CD4-positive, alpha-beta T cell treated with Interleukin-10 for 1 hour (primary cell): ENCODE results near the gene SERTAD1.

Experiments used
- DNase-seq: peaks from one replicate; pipeline ENCODE4 v3.0.0-alpha.2; 2020

The SERTAD1 gene

DNA sequence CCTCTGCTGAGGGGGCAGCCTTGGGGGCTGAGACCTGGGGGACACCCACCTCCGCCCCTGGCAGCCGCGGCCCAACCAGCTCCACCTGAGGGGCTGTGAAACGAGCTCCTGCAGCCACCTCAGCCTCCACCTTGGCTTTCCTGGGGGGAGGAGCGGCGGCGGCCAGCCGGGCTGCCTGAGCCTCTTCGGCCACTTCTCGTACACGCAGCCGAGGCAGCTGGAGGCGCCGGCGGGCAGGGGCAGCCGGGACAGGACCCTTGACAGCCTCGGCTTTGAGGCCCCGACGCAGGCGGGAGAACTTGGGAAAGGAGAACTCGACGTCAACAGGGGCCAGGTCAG is 28.3 kb downstream of the SERTAD1 start:
- DNase-seq, result no peak

DNA sequence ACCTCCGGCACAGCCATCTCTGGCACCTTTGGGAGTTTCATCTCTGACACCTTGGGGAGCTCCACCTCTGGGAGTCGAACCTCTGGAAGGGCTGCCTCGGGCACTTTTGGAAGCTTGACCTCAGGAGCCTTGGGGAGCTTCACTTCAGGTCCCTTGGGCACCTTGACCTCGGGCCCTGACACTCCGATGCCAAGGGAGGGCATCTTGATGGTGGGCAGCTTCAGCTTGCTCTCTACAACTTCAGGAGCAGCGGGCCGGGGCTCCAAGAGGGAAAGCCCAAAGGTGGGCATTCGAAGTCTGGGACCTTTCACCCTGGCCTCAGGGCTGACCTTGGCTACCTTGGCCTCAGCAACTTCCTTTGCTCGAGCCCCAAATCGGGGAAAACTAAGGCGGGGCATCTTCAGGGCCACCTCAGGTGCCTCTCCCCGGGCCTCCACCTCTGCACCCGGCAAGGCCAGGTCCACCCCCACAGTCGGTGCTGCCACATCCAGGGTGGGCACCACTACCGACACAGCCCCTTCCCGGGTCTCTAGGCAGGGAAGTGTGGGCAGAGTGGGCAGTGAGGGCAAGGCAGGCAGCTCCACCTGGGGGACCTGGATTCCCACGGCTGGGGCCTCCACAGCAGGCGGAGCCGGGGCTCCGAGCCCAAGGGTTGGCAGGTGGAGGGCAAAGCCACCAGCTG is 28.8 kb downstream of the SERTAD1 start:
- no peak for DNase-seq

DNA sequence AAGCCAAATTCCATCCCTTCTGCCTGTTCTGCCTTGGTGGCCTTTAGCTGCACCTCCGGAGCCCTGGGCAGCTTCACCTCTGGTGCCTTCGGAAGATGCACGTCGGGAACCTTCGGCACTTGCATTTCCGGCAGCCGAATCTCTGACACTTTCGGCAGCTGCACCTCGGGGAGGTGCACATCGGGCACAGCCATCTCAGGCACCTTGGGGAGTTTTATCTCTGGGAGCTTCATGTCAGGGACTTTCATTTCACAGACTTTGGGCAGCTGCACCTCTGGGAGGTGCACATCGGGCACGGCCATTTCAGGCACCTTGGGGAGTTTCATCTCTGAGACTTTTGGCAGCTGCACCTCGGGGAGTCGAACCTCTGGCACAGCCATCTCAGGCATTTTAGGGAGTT is 29.8 kb downstream of the SERTAD1 start:
- no peak for DNase-seq

DNA sequence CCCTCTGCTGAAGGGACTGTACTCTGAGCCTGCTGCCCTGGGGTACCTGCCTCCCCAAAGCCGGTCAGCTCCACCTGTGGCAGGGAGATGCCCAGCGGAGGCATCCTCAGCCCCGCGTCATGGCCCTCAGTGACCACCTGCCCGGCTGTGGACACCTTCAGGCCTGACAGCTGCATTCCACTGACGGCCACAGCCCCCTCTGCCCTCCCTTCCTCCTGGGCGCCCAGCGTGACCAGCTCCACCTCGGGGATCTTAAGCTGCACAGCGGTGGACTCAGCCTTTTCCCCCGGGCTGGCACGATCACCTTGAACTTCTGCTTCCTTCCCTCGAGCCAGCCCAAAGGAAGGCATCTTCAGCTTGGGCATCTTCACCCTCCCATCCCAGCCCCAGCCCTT is 31.0 kb downstream of the SERTAD1 start:
- DNase-seq, result no peak

DNA sequence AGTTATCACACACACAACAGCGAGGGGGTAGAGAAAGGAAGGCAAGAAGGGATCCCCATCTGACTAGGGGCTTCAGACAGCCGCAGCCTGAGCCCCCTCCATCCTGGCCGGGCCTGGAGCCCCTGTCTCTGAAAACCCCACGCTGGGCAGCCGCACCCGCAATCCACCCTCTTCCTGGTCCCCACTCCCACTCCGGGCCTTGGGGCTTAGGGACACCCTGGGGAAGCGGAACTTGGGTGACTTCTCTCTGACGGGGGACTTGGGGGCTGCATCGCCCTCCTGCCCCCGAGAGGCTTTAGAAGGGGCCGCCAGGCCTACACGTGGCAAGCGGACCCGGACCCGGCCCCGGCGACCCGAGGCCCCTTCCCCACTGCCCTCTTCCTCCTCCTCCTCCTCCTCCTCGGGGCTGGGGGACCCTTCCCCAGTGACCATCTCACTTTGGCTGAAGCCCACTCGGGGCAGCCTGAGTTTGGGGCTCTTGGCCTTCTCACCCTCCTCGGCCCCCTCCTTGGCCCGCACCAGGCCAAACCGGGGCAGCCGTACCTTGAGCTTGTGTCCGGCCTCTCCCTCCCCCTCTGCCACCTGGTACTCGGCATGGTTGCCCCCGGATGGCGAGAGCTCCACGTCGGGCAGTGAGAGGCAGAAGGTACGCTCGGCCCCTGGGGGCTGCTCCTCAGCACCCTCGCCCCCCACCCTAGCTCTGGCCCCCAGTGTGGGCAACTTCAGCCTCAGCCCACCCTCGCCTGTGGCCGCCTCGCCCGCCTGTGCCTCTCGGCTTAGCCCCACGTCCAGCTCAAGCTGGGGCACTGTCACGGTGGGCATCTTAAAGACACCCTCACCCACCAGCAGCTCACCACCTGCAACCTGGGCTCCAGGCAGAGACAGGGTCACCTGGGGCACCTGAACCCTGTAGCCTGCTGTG is 31.6 kb downstream of the SERTAD1 start:
- no peak for DNase-seq

DNA sequence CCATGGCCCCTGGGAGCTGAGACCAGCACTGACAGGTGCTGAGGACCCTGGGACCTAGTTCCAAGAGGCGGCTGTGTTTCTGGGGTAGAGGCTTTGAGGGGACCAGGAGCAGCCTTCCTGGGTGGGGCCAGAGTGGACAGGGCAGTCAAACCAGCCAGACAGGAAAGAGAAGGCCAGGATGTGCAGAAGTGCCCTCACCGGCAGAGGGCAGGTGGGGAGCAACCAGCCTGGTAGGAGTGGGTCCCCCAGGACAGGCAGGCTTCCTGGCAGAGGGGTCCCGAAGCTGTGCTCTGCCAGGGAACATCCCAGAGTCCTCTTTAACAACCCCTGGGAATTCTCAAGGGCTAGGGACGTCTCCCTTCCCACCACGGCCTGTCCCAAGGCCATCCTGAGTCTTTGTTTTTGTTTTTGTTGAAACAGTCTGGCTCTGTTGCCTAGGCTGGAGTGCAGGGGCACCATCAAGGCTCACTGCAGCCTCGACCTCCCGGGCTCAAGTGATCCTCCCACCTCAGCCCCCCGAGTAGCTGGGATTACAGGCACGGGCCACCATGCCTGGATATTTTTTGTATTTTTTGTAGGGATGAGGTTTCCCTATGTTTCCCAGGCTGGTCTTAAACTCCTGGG is 32.8 kb downstream of the SERTAD1 start:
- DNase-seq, result no peak

DNA sequence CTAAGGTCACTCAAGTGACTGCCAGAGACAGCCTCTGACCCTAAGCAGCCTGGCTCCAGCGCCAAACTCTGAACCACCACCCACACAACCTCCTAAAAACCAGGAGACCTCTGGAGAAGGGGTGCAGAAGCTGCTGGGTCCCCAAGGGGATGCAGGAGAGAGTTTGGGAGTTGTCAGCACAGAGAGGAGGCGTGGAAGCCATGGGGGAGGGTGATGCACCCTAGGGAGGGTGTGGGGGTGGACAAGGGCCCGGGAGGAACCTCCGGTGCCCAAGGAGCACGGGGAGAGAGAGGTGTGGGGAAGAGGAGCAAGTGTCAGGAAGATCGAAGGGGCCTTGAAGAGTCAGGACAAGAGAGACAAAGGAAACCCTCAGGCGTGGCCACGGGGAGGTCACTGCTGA is 33.7 kb downstream of the SERTAD1 start:
- DNase-seq, result no peak

DNA sequence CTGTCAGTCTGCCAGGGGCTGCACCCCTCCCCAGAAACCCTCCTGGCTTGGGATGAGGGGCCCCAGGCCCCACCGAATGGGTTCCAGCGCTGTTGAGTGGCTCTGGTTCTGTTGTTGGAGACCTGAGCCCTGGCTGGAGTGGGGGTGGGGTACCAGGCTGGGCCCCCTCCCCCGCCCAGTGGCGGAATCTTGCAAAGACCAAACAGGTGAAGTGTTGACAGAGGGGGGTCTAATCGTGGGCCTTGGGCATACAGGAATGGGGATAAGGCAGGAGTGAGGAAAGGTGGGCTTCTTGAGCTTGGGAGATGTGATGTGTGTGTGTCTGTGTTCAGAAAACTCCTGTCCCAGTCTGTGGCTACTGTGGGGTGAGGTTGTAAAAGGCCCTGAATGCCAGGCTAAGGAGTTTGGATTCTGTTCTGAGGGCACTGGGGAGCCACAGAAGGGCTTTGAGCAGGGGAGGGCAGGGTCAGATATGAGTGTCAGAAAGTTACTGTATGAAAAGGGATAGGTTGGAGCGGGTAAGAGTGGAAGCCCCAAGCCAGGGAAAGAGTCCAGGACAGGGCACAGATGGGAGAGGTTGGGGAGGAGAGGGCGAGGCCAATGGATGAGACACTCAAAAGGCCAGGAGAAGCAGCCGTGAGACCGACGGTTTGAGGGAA is 35.6 kb downstream of the SERTAD1 start, which contains the start of gene HIPK4:
HIPK4 (minus strand) TSS at position 98 of the 659 bp plus-strand sequence. CDS start 279 bp downstream, outside the sequence.
- DNase-seq, result no peak

DNA sequence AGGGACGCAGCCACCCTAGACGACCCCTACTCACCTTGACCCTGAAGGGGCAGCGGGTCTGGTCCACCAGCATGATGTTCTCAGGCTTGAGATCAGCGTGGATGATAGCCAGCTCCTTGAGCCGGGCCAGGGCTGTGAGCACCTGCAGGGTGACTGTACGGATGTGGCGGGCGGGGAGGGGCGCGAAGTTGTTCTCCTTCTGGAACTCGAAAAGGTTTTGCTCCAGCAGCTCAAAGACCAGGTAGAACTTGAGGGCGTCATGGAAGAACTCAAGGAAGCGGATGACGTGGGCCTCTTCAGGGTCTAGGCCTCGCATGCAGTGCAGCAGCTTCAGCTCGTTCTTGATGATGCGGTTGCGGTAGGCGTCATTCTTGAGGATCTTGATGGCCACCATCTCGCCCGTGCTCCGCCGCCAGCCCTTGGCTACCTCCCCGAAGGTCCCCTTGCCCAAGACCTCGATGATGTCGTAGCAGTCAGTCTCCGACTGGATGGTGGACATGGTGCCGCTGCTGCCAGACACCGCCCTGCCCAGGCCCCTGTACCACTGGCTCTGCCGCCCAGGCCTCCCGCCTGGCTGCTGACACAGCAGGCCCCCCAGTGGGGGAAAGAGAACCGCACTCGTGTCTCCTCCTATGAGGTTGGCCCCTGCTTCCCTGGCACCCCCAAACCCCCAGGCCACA is 36.2 kb downstream of the SERTAD1 start:
- no peak for DNase-seq

DNA sequence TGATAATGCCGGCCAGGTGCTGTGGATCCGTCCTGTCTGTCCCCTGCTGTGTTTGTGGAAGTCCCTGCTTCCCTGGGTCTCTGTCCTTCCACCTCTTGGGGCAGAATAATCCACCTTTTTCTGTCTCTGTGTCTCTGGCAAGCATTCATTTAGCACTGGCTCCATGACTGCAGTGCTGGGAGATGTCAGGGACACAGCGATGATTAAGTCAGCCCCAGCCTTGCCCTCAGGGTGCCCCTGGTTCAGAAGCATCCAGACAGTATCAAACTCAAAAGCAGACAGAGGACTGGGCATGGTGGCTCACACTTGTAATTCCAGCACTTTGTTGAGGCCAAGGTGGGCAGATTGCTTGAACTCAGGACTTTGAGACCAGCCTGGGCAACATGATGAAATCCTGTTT is 37.3 kb downstream of the SERTAD1 start:
- DNase-seq, result no peak

DNA sequence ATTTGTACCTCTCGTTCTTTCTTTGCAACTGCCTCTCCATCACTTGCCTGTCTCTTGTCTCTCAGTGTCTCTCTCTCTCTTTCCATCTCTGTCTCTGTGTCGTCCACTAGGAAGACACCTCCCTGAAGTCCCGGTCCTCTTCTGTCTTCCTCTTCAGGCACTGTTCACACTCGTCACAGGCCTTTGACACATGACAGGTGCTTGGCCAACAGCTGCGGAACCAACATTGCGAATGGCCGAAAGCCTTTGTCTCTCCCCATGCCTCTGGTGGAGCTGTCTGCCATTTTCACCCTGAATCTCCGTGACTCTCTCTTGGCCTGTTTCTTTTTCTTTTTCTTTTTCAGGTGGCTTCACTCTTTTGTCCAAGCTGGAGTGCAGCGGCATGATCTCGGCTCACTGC is 38.6 kb downstream of the SERTAD1 start:
- no peak for DNase-seq

DNA sequence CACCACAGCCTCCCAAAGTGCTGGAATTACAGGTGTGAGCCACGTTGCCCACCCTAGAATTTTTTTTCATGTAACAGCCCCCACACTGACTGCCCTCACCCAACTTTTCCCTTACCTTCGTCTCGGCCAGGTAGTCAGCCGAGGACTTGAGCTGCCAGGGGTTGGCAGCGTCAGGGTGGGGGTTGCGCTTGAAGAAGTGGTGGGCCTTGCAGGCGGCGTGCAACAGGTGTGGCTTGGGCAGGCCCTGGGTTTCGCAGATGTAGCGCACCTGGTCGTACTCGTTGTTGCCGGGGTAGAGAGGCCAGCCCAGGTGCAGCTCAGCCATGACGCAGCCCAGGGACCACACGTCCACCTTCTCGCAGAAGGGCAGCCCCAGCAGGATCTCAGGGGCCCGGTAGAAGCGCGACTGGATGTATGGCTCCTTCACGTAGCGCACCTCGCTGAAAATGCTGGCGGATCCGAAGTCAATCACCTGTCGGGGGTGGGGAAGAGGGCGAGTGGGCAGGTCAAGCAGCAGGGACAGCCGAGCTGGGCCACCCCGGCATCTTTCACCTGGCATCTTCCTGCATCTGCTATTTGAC is 42.0 kb downstream of the SERTAD1 start:
- no peak for DNase-seq

DNA sequence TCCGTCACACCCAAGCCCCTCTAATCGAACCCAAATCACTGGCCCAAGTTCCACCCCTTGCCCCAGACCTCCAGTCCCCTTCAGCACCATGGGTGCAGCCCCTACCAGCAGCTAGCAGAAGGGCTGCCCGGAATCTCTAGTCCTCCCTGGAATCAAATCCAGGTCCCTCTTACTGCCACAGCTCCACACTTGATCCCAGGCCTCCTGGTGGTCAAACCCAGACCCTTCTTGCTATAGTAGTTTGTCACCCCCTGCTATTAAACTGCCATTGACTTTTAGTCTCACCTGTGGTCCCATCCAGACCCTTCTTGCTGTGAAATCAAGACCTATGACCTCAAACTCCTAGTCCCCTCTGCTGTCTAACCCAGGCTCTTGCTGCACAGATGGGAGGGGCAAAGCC is 44.5 kb downstream of the SERTAD1 start:
- no peak for DNase-seq

DNA sequence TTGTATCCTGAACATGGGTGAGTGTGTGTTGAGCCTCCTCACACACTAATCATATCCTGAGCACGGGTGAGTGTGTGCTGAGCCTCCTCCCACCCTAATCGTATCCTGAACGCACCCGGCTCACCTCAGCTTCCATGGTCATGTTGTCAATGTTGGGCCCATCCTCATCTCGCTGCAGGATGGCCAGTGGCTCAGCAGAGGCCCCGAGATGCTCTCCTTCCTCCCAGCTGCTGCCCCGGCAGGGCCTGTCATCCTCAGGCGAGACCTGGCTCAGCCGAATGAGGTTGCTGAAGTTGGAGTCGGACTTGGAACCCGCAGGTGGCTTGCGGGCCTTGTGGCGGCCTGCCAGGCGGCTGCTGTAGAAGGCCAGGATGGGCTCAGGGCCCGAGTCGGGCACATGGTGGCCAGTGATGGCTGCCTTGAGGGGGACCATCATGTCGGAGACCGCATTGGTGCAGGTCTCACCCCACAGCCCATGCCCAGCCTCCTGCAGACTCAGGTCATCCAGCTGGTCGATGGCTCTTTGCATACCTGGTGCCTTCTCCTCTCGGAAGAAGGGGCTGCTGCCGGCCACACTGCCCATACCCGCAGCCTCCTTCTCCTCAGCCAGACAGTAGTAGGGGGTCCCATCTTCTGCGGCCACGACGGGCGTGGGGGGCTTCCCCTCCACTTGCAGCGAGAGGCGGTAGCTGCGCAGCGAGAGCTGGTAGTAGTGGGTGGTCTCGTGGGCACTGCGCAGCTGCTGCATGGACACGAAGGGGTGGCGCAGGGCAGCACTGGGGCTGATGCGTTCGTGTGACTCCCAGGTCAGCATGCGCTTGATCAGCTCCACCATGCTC is 45.4 kb downstream of the SERTAD1 start:
- DNase-seq, result no peak

DNA sequence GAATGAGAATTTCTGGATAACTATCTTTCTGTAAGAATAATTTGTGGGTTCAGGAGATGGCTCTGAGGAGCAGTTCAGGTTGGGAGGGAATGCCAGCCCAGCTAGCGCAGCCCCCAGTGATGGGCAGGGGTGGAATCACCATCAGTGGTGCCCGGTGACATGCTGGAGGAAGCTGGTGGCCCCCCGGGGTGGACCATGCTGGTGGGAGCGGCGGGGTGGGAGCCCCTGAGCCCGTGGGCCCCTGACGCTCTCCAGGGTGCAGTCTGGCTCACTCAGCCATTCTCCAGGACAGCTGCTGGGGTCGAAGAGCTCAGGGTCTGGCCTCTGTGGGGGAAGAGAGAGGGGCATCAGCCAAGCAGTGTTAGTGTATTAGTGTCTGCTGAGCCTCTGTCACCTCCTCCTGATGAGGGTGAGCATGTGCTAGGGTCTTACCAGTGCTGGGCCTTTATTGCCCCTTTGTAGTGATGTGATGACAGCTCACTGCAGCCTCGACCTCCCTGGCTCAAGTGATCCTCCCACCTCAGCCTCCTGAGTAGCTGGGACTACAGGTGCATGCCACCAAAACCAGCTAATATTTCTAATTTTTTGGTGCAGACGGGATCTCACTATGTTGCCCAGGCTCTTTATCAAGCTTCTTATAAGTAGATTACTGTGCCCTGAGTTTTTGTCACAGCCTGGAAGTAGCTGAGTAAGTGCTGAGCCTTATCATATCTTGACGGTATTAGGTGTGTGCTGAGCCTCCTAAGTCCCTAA is 46.2 kb downstream of the SERTAD1 start:
- DNase-seq, result no peak

DNA sequence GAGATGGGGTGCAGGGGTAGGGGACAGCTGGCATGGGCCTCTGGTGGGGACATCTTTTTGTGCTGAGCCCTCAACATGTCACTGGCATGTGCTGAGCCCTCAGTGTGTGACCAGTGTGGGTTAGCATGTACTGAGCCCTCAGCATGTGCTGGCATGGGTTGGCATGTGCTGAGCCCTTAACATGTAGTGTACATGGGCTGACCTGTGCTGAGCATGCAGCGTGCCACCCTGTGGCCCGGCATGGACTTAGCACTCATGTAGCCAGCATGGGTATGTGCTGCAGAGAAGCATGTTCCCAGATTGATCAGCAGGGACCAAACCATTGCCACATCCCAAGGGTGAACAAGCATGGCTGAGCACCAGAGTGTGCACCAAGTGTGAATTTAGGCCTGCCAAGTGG is 47.3 kb downstream of the SERTAD1 start:
- no peak for DNase-seq

DNA sequence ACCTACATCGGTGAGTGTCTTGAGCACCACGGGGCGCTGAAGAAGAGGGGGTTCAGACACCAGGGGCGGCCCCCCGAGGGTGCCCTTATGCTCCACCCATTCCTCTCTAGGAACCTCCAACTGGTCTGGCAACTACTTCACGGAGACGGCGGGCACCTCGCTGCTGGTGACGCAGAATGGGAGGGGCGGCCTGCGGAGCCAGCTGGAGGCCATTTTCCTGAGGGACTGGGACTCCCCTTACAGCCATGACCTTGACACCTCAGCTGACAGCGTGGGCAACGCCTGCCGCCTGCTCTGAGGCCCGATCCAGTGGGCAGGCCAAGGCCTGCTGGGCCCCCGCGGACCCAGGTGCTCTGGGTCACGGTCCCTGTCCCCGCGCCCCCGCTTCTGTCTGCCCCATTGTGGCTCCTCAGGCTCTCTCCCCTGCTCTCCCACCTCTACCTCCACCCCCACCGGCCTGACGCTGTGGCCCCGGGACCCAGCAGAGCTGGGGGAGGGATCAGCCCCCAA is 47.9 kb downstream of the SERTAD1 start:
- DNase-seq, result no peak

DNA sequence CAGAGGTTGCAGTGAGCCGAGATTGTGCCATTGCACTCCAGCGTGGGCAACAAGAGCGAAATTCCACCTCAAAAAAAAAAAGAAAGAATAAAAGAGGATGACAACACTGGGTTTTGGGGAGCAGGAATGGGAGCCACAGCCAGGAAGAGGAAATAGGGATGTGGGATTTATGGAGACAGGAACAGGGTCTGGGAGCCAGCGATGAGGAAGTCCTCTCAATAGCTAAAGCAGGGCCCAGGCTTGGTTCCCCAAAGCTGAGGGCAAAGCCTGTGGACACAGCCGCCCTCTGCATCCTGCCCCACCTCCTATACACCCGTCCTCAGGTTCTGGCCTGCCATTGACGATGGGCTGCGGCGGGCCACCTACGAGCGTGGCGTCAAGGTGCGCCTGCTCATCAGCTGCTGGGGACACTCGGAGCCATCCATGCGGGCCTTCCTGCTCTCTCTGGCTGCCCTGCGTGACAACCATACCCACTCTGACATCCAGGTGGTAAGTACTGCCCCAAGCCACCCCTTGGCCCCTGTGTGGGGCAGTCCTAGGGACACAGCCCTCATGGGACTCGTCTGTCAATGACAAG is 49.4 kb downstream of the SERTAD1 start:
- no peak for DNase-seq

DNA sequence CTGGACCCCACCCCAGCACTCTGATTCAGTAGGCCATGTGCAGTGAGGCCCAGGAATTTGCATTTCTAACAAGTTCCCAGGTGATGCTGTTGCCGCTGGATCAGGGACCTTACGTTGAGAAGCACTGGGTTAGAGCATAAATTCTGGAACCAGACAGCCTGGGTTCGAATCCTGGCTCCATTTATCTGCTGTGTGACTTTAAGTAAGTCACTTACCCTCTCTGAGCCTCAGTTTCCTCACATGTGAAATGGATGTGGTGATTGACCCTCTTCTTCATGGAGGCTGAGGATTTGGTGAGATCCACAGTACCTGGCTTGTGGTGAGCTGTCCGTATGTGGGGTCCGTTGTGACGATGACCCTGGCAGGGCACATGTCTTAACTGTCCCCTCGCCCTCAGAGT is 51.7 kb downstream of the SERTAD1 start:
- no peak for DNase-seq

DNA sequence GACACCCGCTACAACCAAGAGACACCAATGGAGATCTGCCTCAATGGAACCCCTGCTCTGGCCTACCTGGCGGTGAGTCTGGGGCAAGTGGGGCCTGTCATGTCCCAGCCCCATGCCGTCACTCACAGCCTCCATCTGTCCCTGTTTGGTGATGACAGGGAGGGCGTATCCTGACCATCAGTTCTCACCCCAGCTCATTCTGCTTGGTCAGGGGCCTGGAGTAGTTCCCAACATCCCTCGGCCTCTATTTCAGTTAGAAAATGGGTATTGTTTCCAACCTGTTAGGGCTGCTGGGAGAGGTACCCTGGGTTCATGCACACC is 54.0 kb downstream of the SERTAD1 start:
- no peak for DNase-seq
